Measurements from ENCODE around the gene GPR157.
A peak's percentile ranks its signal among the peaks of the same experiment; 100 is the strongest.
"Not testable (repeated sequence)": the region's sequence is repeated elsewhere in the genome, so short reads cannot be mapped to it uniquely, and the experiment has no call there.

The GPR157 gene

DNA sequence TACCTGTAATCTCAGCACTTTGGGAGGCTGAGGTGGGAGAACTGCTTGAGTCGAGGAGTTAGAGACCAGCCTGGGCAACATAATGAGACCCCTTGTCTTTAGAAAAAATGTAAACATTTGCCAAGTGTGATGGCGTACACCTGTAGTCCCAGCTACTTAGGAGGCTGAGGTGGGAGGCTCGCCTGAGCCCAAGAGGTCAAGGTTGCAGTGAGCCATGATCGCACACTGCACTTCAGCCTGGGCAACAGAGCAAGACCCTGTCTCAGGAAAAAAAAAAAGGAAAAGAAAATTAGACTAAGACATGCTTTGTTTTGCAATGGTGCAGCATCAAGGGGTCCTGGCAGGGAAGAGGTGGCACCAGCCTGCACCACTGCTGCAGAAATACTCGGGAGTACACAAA, 16.8 kb upstream of the GPR157 start:
- no peak for DNase-seq (ENCODE audit: low spot score)

DNA sequence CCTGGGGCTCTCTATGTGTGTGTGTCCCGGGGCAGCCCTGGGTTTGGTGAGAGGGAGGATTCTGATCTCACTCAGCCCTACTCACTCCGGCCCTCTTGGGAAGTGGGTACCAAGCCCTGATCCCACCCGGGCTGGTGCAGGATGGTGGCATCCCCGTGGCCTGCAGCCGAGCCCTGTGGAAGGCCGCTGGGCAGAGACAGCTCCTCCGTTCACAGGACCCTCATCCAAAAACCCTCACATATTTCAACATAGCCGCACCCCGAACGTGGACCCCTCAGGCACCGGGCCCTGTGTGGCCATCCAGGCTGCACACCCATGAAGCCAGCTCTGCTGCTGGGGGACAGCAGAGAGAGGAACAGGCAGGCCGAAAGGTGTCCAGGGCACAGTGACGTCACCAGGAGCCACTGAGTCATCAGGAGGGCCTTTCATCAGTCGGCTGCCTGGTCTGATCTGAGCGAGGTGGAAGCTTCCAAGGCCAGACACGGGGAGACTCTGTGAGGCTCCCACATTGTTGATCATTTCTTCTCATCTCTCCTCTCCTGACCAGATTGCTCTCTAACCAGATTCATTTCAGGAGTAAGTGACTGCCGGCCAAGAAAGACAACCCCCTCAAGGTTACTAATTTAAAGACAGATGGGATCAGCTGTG, 16.2 kb upstream of the GPR157 start:
- no peak for DNase-seq (ENCODE audit: low spot score)

GRCh38 chr1:9144494-9144893, 15.6 kb upstream of the GPR157 start:
- not testable (repeated sequence) for DNase-seq (ENCODE audit: low spot score)

DNA sequence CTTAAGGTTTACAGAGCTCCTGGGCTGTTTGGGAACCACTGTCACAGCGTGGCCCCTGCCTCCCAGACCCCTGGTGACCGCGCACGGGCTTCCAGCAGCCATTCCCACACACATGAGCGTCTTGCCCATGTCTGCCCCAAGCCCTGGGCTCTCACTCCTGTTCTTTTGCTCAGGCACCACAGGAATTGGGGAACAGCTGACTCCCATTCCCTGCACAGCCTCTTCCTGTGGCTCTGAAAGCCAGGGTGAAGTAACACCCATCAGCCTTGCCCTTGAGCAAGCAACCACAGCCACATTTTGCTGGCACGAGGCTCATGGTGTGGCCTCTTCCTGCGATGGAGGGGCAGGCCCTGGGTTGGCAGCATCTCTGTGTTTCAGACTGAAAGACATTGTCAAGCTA, 14.3 kb upstream of the GPR157 start:
- DNase-seq (ENCODE audit: low spot score), result no peak

DNA sequence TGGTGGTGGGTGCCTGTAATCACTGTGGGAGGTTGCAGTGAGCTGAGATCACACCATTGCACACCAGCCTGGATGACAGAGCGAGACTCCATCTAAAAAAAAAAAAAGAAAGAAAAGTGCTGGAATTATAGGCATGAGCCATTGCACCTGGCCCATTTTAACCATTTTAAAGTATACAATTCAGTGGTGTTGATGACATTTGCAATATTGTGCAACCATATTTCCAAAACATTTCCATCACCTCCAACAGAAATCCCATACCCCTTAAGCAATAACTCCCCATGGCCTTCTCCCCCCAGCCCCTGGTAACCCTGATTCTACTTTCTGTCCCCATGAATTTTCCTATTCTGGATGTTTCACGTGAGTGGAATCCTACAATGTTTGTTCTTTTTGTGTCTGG, 11.0 kb upstream of the GPR157 start:
- DNase-seq (ENCODE audit: low spot score), result no peak

DNA sequence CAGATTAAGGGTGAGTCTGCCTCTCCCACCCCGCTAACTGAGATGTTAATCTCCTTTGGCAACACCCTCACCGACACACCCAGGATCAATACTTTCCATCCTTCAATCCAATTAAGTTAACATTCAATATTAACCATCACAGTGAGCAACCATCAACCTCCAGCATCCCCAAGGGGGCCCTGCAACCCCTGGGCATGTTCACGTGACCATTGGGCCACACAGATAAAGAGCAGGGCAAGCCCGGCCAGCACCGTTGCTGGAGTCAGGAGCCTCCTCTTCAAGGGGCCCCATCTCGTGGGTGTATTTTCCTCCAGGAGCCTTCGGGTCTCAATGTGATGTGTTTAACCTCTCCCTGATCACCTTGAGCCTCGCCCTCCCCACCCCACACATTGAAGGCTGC, 8.0 kb upstream of the GPR157 start:
- DNase-seq (ENCODE audit: low spot score), result no peak

DNA sequence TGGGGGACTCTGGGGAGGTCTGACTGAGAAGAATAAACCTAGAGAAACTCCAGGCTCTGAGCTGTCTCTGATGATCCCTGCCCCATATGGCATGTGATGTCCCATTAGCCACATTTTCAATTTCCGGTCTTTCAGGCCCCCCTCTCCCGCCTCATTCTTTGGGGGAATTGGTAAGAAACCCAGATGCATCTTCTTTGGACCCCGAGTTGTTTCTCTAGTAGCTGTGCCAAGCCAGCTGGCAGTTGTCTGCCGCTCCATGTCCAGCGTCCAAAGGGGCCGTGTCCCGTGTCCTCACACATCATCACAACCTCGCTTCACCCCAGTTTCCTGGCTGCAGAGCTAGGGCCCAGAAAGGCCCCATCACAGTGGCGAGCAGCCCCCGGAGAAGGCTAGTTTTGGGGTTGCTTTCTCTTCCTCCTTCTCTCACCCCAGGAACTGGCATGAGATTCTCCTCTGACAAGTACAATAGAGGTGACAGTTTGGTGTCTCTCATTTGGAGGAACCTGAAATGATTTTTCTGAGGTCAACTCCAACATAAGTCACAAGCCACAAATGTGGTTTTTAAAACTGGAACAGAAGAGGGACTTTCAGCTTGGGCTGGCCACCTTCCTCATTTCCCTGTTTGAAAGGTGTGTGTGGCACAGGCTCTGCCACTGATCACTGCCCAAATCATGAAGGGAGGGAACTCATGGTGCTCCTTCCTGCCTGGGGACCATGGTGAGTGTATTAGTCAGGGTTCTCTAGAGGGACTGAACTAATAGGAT, 6.4 kb upstream of the GPR157 start:
- no peak for DNase-seq (ENCODE audit: low spot score)

- no peak for DNase-seq (ENCODE audit: low spot score)
These were observed 5.1 kb upstream of the GPR157 start for GRCh38 chr1:9133870-9134585.

DNA sequence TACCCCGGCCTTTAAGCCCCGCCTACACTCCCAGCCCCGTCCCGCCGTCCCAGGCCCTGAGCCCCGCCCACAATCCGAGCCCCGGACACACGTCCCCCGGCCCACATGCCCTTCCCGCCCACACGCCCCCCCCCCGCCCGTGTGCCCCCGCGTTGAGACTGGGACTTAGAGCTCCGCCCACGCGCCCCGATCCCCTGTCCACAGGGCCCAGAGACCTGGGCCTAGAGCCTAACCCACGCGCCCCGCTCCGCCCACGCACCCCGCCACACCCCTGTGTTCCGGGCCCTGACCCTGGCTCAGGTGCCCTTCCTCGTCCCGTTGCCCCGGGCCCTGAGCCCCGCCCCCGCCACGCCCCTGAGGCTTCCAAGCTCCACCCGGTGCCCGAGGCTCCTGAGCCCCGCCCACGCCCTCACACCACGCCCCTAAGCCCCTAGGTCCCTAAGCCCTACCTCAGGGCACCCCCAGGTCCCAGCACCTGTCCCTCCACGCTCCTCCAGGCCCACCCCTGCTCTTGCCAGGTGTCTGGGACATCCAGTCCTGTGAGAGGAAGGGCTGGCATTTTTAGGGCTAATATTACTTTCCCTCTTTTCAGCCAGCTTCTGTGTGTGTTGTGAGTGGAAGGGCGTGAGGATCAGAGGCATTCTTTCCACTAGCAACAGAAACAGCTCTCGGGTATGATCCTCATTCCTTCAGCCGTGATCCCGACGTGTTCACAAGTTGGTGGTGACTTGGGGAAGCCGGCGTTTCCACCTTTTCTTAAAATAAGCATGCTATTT, 552 bp upstream of the GPR157 start:
- DNase-seq (ENCODE audit: low spot score), result peak; percentile 89

GRCh38 chr1:9128166-9128519, 759 bp downstream of the GPR157 start:
- DNase-seq (ENCODE audit: low spot score), result no peak

DNA sequence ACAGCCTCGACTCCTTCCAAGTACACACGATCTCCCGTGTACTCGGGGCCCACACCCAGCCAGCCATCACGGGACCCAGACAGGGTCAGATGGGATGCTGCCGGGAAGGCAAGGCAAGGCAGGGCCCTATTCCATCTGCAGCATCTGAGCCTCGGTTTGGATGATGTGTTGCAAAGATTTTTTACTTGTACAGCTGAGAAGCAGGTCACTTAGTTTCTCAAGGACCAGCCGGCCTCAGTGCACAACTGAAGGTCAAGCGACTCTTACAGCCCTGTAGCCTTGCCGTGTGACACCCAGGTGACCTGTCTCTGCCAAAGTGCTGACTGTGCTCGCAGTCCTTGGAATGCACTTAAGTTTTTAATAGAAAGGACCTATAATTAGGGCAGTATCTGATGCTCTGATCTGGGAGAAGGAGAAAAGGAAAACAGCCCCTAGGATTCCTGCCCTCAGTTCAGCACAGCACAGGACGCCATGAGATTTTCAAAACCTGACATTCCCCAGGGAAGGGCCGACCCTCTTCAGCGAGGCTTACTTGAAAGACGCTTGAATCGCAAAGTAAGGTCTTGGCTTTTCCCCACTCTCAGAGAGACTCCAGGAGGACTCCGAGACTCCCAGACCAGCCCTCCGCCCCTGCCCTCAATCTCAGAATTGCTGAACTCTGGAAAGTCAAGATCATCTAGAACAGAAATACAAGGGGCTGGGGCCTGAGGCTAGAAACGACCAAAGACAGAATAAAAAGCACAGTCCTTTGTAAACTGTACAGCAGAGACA, 1.3 kb downstream of the GPR157 start:
- no peak for DNase-seq (ENCODE audit: low spot score)

GRCh38 chr1:9126511-9126910, 2.4 kb downstream of the GPR157 start:
- no peak for DNase-seq (ENCODE audit: low spot score)

DNA sequence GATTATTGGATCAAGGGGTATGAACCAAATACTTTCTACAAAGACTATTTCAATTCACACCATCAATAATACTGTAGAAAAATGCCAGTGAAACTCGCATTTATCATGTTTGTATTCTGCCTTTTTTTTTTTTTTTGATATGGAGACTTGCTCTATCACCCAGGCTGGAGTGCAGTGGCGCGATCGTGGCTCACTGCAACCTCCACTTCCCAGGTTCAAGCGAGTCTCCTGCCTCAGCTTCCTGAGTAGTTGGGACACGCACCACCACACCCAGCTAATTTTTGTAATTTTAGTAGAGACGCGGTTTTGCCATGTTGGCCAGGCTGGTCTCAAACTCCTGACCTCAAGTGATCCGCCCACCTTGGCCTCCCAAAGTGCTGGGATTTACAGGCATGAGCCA, 3.1 kb downstream of the GPR157 start:
- DNase-seq (ENCODE audit: low spot score), result not testable (repeated sequence)

DNA sequence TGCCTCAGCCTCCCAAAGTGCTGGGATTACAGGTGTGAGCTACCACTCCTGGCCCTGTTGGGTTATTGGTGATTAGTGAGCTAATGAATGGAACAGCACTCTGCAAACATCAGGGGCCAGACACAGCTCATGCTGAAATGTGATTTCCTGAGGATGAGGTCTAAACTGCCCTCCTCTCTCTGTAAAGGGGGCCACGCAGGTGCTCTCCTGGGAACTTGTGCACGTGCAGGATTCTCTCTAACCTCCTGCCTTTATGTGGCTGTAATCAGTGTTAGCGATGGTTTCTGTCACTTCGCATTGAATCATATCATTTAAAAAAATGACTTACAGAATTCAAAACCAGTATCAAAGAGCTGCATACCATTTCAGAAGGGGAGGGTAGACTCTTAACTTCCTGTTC, 3.6 kb downstream of the GPR157 start:
- no peak for DNase-seq (ENCODE audit: low spot score)

DNA sequence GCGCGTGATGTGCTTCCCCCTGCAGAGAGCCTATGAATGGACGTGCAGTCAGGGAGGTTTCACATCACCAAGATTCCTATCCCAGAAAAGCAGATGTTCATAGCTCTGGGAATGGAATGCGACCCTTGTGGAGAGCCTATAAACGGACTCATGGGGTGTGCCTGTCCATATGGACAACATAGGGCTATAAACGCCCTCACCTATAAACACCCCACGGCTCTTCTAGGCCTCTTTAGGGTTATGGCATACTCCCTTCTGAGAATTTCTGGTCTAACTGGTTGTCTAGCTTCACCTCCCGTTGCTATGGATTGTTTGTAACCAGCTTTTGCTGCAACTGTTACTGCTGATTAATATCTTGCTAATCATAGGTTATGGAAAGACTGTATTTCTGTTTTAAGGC, 4.5 kb downstream of the GPR157 start:
- not testable (repeated sequence) for DNase-seq (ENCODE audit: low spot score)

GRCh38 chr1:9123665-9124064, 5.2 kb downstream of the GPR157 start:
- DNase-seq (ENCODE audit: low spot score), result not testable (repeated sequence)

- DNase-seq (ENCODE audit: low spot score), result peak; percentile 44
These were observed 7.1 kb downstream of the GPR157 start for GRCh38 chr1:9121496-9122409.

DNA sequence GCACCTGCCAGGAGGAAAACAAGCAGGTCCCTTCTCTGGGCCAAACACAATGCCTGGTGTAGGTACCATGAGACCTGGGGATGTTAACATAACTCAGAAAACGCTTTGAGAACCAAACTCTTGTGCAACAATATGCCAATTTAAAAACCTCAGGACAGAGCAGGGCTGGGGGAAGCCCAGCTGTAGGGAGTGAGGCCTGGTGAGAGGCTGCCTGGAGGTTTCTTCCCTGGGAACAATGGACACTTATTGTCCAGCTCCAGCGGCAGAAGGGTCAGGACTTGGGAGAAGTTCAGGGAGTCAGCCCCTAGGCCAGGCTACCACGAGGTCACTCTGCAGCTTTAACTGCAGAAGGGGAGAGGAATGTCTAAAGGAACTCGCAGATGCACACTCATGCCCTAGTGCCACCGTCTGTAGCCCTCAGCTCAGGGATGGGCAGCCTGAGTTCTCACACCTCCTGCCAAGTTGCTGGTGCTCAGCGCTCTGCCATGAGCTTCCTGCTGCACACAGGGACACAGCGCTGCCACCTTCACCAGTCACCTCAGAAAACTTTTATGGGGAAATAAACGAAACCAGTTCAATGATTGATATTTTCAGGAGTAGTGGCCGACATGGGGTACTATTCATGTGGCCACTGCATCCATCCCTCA, 8.5 kb downstream of the GPR157 start:
- no peak for DNase-seq (ENCODE audit: low spot score)

DNA sequence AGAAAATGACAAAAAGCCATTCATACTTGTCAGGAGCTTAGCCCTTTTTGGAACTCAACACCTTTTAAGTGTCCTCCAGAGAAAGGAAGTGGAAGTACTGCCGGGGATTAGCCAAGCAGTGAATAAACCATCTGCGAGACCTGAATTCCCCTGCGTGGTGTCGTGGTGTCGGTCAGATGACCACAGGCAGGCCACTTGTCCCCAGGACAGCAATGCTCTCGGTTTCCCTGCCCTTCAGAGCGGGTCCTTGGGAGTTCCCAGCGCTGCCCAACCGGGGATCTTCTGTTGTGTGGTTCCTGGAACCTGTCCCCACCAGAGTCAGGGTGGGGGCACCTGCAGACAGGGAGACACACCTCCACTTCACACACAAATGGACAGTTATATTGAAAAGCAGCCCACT, 9.2 kb downstream of the GPR157 start:
- DNase-seq (ENCODE audit: low spot score), result no peak

GRCh38 chr1:9118186-9118585, 10.7 kb downstream of the GPR157 start:
- no peak for DNase-seq (ENCODE audit: low spot score)

Measured in CD4-positive, alpha-beta T cell treated with Interleukin-6 at 100 ng/mL for 8 hours (primary cell).